HEK293 (cell line): ENCODE results near the gene MN1.

Experiments used
- KLF10 ChIP-seq: fragments of 450-650 bp; IDR thresholded peaks from 2 replicates; pipeline ENCODE4 v1.5.1; 2018; ENCODE audit warnings: missing biosample characterization, mild to moderate bottlenecking, missing genetic modification characterization
- WT1 ChIP-seq: fragments of 450-650 bp; formaldehyde crosslinking; IDR thresholded peaks from 2 replicates; pipeline ENCODE4 v1.5.1; 2016; ENCODE audit warnings: missing biosample characterization, missing genetic modification characterization
- YY1 ChIP-seq: fragments of 450-650 bp; formaldehyde crosslinking; IDR thresholded peaks from 2 replicates; pipeline ENCODE4 v1.5.1; 2018; ENCODE audit warnings: missing biosample characterization, missing genetic modification characterization
- ZNF2 ChIP-seq: fragments of 450-650 bp; formaldehyde crosslinking; IDR thresholded peaks from 2 replicates; pipeline ENCODE4 v1.5.1; 2016; ENCODE audit warnings: missing biosample characterization, missing genetic modification characterization
- ZNF302 ChIP-seq: fragments of 450-650 bp; formaldehyde crosslinking; IDR thresholded peaks from 2 replicates; pipeline ENCODE4 v1.5.1; 2016; ENCODE audit warnings: missing biosample characterization, missing genetic modification characterization, low read depth
- ZNF335 ChIP-seq: fragments of 450-650 bp; formaldehyde crosslinking; conservative IDR thresholded peaks from 2 replicates; pipeline ENCODE4 v1.5.1; 2016; ENCODE audit warnings: missing biosample characterization, missing genetic modification characterization
- ZNF423 ChIP-seq: fragments of 450-650 bp; formaldehyde crosslinking; IDR thresholded peaks from 2 replicates; pipeline ENCODE4 v1.5.1; 2016; ENCODE audit warnings: missing biosample characterization, missing genetic modification characterization
- ZNF610 ChIP-seq: fragments of 450-650 bp; formaldehyde crosslinking; IDR thresholded peaks from 2 replicates; pipeline ENCODE4 v1.5.1; 2016; ENCODE audit warnings: missing biosample characterization, missing genetic modification characterization, borderline replicate concordance
- ZNF792 ChIP-seq: fragments of 450-650 bp; formaldehyde crosslinking; IDR thresholded peaks from 2 replicates; pipeline ENCODE4 v1.5.1; 2016; ENCODE audit warnings: missing biosample characterization, missing genetic modification characterization
- ZNF830 ChIP-seq: fragments of 450-650 bp; IDR thresholded peaks from 2 replicates; pipeline ENCODE4 v1.5.0; 2018; ENCODE audit warnings: missing biosample characterization, missing genetic modification characterization, low read depth, mild to moderate bottlenecking, moderate library complexity
- TF ChIP-seq, protein P1 (sequence below): fragments of 450-650 bp; formaldehyde crosslinking; IDR thresholded peaks from 2 replicates; pipeline ENCODE4 v1.5.1; 2016; ENCODE audit warnings: missing biosample characterization, missing genetic modification characterization
- TF ChIP-seq, protein P2 (sequence below): fragments of 450-650 bp; formaldehyde crosslinking; IDR thresholded peaks from 2 replicates; pipeline ENCODE4 v1.5.1; 2016; ENCODE audit warnings: missing biosample characterization, missing genetic modification characterization
- TF ChIP-seq, protein P3 (sequence below): fragments of 450-650 bp; formaldehyde crosslinking; IDR thresholded peaks from 2 replicates; pipeline ENCODE4 v1.5.1; 2016; ENCODE audit warnings: missing biosample characterization, missing genetic modification characterization
- TF ChIP-seq, protein P4 (sequence below): fragments of 450-650 bp; formaldehyde crosslinking; IDR thresholded peaks from 2 replicates; pipeline ENCODE4 v1.5.1; 2016; ENCODE audit warnings: missing biosample characterization, missing genetic modification characterization

DNA sequence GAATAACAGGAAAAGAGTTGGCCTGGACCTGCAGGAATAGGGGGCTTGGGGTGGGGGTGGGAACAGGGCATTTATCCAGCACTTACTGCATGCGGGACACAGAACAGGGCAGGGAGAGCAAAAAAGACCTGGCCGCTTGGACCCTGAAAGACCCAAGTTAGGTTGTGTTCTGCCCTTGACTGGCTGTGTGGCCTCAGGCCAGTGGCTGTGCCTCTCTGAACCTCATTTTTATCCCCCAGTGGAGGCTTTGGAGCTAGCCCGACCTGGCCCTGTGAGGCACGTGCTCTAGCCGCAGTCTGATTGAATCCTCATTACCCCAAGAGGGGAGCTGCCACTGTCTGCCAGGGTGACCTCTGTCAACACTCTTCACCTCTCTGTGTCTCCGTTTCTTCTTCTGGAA is 68.7 kb downstream of the MN1 start:
- TF ChIP-seq YY1 (tag by site-specific recombination) (no peak), ZNF335 (no peak), ZNF830 (tag by site-specific recombination) (no peak), ZNF792 (tag by site-specific recombination) (no peak), ZNF423 (tag by site-specific recombination) (no peak), ZNF2 (tag by site-specific recombination) (no peak), ZNF302 (tag by site-specific recombination) (no peak), WT1 (tag by site-specific recombination) (no peak), KLF10 (no peak), ZNF610 (no peak)
- TF ChIP-seq, protein P1, sequence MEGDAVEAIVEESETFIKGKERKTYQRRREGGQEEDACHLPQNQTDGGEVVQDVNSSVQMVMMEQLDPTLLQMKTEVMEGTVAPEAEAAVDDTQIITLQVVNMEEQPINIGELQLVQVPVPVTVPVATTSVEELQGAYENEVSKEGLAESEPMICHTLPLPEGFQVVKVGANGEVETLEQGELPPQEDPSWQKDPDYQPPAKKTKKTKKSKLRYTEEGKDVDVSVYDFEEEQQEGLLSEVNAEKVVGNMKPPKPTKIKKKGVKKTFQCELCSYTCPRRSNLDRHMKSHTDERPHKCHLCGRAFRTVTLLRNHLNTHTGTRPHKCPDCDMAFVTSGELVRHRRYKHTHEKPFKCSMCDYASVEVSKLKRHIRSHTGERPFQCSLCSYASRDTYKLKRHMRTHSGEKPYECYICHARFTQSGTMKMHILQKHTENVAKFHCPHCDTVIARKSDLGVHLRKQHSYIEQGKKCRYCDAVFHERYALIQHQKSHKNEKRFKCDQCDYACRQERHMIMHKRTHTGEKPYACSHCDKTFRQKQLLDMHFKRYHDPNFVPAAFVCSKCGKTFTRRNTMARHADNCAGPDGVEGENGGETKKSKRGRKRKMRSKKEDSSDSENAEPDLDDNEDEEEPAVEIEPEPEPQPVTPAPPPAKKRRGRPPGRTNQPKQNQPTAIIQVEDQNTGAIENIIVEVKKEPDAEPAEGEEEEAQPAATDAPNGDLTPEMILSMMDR (tag by site-specific recombination) = no peak
- TF ChIP-seq, protein P2, sequence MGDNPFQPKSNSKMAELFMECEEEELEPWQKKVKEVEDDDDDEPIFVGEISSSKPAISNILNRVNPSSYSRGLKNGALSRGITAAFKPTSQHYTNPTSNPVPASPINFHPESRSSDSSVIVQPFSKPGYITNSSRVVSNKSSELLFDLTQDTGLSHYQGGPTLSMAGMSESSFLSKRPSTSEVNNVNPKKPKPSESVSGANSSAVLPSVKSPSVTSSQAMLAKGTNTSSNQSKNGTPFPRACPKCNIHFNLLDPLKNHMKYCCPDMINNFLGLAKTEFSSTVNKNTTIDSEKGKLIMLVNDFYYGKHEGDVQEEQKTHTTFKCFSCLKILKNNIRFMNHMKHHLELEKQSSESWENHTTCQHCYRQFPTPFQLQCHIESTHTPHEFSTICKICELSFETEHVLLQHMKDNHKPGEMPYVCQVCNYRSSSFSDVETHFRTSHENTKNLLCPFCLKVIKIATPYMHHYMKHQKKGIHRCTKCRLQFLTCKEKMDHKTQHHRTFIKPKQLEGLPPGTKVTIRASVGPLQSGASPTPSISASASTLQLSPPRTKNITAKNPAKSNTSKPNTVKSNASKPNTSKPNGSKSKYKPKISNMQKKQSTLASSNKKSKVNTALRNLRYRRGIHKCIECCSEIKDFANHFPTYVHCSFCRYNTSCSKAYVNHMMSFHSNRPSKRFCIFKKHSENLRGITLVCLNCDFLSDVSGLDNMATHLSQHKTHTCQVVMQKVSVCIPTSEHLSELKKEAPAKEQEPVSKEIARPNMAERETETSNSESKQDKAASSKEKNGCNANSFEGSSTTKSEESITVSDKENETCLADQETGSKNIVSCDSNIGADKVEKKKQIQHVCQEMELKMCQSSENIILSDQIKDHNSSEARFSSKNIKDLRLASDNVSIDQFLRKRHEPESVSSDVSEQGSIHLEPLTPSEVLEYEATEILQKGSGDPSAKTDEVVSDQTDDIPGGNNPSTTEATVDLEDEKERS (tag by site-specific recombination) = no peak
- TF ChIP-seq, protein P3, sequence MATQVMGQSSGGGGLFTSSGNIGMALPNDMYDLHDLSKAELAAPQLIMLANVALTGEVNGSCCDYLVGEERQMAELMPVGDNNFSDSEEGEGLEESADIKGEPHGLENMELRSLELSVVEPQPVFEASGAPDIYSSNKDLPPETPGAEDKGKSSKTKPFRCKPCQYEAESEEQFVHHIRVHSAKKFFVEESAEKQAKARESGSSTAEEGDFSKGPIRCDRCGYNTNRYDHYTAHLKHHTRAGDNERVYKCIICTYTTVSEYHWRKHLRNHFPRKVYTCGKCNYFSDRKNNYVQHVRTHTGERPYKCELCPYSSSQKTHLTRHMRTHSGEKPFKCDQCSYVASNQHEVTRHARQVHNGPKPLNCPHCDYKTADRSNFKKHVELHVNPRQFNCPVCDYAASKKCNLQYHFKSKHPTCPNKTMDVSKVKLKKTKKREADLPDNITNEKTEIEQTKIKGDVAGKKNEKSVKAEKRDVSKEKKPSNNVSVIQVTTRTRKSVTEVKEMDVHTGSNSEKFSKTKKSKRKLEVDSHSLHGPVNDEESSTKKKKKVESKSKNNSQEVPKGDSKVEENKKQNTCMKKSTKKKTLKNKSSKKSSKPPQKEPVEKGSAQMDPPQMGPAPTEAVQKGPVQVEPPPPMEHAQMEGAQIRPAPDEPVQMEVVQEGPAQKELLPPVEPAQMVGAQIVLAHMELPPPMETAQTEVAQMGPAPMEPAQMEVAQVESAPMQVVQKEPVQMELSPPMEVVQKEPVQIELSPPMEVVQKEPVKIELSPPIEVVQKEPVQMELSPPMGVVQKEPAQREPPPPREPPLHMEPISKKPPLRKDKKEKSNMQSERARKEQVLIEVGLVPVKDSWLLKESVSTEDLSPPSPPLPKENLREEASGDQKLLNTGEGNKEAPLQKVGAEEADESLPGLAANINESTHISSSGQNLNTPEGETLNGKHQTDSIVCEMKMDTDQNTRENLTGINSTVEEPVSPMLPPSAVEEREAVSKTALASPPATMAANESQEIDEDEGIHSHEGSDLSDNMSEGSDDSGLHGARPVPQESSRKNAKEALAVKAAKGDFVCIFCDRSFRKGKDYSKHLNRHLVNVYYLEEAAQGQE (tag by site-specific recombination) = no peak
- TF ChIP-seq, protein P4, sequence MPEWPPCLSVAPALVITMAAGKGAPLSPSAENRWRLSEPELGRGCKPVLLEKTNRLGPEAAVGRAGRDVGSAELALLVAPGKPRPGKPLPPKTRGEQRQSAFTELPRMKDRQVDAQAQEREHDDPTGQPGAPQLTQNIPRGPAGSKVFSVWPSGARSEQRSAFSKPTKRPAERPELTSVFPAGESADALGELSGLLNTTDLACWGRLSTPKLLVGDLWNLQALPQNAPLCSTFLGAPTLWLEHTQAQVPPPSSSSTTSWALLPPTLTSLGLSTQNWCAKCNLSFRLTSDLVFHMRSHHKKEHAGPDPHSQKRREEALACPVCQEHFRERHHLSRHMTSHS (tag by site-specific recombination) = no peak
